ENCODE data around the gene CCDC6.
"Not testable (repeated sequence)": the region's sequence is repeated elsewhere in the genome, so short reads cannot be mapped to it uniquely, and the experiment has no call there.

Gene CCDC6
- total RNA-seq: 42.6 to 75.2 (median 45.3) reads per million in 3 experiments

- DNase-seq: peak; percentile 92
These were observed at the start of gene CCDC6 for GRCh38 chr10:59906417-59907202. TSS of gene CCDC6 (minus strand) at chr10:59906556. CDS start at chr10:59906424, 132 bp downstream.

DNA sequence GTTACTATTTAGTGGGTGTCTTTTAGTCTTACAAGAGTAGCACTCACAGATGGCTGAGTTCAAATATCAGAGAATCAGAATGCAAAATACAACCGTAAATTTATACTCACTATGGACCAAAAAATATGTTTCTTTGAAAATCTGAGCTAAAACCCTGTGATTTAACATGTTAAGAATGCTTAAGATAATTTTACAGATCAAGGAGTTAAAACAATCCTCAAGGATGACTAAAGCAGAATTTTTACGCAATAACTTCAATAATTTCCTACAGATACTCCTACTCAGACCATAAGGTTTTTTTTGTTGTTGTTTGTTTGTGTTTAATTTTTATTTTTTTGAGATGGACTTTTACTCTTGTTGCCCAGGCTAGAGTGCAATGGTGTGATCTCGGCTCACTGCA, 47.9 kb upstream of the CCDC6 start:
- DNase-seq: no peak

GRCh38 chr10:59953711-59954110, 47.4 kb upstream of the CCDC6 start:
- not testable (repeated sequence) for DNase-seq

DNA sequence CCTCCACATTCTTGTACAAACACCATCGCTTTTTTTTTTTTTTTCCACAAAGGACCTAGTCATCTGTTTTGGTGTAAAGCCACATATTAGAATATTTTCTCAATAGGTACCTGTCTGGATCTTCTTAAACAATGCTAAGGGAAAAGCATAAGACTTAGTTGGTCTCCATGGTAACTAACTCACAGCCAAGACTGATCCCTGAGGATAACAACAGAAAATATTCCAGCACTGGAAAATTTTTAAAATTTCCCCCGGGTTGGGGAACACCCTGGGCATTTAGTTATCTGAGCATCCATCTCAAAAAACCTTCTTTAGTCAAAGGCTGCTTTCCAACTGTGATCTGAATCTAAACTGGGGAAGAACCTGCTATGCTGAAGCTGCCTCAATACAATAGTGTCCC, 43.7 kb upstream of the CCDC6 start:
- no peak for DNase-seq

DNA sequence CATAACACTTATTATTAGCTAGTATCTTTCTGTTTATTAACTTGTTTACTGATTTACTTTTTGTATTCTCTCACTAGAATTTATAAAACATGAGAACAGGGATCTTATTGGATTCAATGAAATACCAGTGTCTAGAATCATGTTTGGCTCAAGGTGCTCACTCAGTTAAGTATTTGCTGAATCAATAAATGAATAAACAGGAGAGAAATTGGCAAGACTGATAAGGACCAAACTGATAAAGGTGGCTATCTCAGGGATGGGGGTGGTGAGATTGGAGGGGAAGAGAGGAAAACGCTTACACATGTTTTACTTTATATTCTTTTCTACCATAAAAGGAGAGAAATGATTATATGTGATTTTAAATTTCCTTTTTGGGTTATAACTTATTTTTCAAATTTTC, 43.3 kb upstream of the CCDC6 start:
- no peak for DNase-seq

GRCh38 chr10:59945991-59946390, 39.6 kb upstream of the CCDC6 start:
- no peak for DNase-seq

DNA sequence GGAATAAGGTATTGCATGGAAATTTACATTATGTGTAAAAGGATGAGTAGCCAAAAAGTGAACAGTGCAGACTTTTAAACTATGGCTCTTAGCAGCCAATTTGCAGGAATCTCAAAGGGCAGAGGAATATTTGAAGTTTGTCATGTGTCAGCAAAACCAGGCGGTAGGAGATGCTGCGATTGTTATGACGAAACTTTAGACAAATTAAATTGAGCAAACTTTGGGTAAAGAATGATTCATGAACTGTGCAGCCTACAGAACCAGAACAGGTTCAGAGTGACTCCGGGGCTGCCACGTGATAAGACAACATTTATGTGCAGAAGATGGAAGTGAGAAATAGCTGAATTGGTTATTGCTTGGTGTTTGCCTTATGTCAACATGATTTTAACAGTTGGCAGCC, 39.2 kb upstream of the CCDC6 start:
- DNase-seq: no peak

DNA sequence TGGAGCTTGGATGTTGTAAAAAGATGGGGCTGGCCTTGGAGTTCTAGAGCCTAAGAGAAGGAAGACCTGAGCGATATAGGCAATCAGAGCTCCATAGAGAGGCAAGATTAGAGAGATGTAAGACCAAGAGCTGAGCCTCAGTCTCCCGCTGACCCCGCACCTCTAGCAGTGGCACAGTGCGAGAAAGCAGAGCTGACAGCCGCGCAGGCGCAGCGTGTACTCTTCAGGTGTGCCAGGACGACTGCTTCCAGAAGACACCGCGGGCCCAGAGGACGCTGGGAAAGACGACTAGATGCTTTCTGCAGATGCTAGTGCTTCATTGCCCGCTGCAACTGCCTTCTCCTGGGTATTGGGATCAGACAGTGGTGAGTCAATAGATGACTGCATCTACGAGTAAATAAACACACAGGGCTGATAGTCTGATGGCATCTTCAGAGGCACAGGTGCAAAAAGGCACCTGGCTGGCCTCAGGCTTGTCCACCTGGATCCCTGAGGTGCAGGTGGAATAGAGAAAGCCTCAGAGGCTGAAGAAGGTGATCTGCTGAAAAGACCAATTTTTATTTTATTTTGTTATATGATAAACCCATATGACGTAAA, 38.1 kb upstream of the CCDC6 start:
- no peak for DNase-seq

DNA sequence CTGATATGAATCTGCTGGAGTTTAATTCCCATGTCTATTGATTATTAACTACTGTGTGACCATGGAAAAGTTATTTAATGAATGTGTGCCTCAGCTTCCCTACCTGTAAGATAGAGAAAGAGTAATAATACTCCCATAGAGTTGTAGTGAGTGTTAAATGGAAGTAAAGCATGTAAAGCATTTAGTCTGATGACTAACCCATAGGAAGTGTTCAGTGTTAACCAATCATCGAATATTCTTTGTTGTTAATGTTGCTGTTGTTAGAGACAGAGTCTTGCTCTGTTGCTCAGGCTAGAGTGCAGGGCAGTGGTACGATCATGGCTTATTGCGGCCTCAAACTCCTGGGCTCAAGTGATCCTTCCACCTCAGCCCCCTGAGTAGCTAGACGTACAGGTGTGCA, 36.2 kb upstream of the CCDC6 start:
- no peak for DNase-seq

DNA sequence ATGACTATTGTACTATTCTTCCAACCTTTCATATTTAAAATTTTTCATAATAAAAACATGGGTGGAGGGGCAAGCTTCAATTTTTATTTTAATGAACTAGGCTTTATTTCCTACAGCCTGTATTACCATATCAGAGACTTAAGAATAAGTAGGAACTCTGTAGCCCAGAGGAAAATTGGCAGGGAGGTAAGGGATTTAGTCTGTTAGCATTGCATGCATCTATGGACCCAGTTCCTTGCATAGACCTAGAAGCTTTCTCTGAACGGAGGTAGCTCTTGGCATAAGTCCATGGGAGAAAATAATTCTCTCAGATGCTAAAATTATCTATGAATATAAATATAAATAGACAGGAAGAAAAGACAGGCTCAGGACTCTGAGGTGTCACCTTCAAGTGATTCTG, 31.4 kb upstream of the CCDC6 start:
- DNase-seq: no peak

GRCh38 chr10:59934701-59935100, 28.3 kb upstream of the CCDC6 start:
- no peak for DNase-seq

GRCh38 chr10:59930788-59931521, 24.6 kb upstream of the CCDC6 start:
- not testable (repeated sequence) for DNase-seq

GRCh38 chr10:59926086-59926485, 19.7 kb upstream of the CCDC6 start:
- DNase-seq: no peak

GRCh38 chr10:59922907-59923306, 16.6 kb upstream of the CCDC6 start:
- DNase-seq: no peak

DNA sequence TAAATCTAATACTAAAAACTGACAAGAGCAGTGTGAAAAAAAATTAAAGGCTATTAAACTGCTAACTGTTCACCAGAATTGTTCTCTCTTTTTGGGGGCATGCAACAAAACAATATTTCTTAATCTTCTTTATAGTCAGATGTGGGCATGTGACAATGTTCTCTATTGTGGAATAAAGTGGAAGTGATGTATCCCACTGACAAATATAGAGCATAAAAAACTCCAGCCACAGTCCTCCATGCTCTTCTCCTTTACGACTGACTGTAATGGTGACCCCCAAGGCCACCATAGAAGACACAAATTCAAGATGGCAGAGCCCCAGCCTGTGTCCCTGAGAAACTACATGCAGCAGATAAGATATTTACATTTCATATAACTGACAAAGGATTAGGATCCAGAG, 11.6 kb upstream of the CCDC6 start:
- DNase-seq: no peak

GRCh38 chr10:59913547-59914237, 7.3 kb upstream of the CCDC6 start:
- DNase-seq: no peak

DNA sequence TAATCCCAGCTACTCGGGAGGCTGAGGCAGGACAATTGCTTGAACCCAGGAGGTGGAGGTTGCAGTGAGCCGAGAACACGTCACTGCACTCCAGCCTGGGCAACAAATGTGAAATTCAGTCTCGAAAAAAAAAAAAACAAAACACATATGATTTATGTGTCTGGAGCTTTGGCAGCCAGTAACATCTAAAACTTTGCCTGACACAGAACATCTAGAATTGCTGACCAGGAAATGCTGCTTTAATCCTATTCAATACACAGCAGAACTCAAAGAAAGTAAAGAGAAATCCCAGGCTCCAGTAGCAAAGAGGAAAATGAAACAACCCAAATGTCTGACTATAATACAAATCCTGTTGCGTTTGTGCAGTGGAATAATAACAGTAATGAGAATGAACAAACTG, 4.5 kb upstream of the CCDC6 start:
- DNase-seq: no peak

DNA sequence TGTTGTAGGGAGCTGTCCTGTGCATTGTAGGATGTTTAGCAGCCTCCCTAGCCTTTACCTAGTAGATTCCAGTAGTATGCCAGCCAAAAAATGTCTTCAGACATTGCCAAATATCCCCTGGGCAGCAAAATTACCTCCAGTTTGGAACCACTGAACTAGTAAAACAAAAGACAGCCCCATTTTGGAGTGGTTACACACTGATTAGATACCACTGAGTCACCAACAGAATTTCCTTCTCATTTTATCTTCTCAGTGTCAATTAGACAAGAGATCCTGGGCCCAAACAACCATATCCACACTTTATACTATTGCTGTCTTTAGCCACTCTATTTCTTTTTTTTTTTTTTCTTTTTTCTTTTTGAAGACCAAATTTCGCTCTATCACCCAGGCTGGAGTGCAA, 3.5 kb upstream of the CCDC6 start:
- no peak for DNase-seq

- DNase-seq: no peak
These were observed 2.4 kb upstream of the CCDC6 start for GRCh38 chr10:59908808-59909143.

DNA sequence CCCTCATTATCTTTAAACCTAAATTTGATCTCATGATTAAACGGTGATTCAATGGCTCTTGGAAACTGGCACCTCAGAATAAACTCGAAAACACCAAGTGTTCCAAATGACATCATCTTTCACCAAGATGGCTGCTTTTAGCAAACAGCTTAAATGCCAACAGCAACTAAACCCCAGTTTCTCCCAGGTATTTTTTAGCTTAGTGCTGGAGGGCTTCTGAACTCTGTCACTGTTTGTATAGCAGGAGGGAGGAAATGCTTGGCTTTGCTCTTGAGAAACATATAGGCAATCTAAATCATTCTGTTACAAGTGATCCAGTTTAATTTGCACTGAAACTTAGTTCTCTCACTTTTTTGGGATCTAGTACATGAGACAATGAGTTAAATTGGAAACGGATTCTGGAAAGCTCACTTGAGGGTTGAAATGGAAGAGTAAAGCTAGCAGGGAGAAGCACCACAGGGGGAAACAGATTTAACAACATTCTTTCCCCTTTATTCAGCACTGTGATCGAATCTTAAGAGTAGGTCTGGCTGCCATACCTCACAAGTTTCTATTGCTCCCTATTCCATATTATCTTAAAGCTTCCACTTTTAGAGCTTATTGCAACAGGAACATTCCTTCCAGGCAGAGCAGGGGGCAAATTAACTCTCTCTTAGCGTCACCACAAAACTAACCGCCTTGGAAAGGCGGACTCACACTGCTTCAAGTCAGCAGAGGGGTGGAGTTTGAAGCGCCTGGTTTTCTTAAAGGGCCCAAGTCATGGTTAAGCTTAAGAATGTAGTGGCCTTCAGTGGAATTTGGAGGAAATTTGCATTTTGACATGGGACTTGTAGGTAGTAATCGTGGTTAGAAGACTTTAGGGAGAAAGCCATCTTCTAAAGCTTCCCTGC, 1.8 kb upstream of the CCDC6 start:
- peak; percentile 41 for DNase-seq

- DNase-seq: no peak
These were observed 1.2 kb upstream of the CCDC6 start for GRCh38 chr10:59907537-59907917.

DNA sequence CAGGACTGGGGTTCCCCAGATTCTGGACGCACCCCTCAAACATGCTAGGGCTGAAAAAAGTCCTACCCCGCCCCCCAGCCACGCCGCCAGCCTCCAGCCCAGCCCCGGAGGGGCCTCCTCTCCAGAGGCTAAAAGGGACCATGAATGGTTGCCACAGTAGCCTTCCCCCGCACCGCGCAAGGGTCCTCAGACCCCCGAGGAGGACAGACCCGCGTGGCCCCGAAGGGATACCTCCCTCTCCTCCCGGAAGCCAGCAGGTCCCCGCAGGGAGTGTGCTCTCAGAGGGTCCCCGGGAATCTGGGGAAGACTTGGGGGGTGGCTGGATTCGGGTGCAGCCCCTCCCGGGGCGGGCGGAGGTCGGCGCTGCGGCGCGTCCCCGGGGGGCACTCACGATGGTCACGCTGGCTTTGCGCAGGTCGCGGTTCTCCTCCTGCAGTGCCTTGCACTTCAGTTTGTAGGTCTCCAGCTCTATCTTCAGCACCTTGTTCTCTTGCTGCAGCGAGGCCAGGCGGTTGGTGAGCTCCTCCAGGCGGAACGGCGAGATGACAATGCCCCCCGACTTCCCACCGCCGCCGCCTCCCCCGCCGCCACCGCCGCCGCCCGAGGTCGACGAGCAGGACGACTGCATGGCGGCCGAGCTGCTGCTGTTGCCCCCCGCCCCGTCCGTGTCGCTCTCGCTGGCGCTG, 482 bp downstream of the CCDC6 start:
- DNase-seq: no peak
